CD4-positive, alpha-beta T cell treated with Interleukin-6 for 4 hours (primary cell): ENCODE results near the gene FOLR3.
"Not testable (repeated sequence)": the region's sequence is repeated elsewhere in the genome, so short reads cannot be mapped to it uniquely, and the experiment has no call there.

ENCODE experiments used
- DNase-seq: peaks from one replicate; pipeline ENCODE4 v3.0.0-alpha.2; 2020; ENCODE audit warnings: mixed read lengths

FOLR3 gene

DNA sequence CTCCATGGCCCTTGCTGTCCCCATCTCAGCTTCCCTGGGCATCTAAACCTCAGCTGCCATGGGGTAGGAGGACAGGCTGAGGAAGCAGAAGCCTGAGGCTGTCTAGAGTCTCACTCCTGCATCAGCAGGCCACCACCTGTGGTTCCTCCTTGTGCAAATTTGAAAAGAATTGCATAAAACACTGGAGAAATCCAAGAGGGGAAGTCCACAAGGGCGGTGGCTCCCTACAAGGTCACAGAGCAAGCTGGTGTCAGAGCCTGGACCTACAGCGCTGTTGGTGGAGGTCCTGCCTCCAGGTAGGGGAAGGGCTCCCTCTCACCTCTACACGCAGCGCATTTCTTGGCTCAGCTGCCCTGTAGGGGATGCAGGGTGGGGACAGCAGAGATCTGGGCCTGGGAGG is at the start of gene FOLR3:
FOLR3 (plus strand) TSS at position 253 of the 400 bp plus-strand sequence. CDS start 228 bp downstream, outside the sequence.
- not testable (repeated sequence) for DNase-seq

DNA sequence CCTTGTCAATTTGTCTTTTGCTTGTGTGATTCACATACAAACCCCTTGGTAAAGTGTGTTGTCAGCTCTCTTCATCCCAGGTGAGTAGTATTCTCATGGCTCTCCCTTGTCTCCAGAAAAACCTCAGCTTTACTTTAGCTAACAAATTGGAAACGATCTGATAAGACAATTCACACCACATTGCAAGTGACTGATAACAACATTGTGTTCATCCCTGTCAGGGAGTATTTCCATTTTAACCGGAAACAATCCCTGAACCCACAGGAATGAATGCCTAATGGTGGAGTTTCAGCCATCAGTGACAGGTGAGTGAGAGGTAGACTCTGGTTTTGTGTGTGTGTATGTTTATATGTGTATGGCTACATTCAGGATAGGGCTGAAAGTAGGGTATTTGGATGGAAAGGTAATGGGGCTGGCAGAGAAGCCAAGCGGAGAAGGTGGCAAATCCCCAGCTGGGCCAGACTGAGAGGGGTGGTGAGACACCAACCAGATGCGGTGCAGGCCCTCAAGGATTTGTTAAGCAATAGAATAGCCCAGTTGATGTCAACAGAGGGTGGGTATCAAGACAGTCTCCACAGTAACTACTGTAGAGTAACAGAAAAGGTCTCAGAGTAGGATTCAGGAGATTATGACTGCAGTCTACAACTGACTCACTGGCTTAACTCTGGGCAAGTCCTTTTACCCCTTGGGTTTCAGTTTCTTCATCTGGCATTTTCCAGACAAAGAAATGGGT is 47.3 kb upstream of the FOLR3 start:
- DNase-seq: no peak

DNA sequence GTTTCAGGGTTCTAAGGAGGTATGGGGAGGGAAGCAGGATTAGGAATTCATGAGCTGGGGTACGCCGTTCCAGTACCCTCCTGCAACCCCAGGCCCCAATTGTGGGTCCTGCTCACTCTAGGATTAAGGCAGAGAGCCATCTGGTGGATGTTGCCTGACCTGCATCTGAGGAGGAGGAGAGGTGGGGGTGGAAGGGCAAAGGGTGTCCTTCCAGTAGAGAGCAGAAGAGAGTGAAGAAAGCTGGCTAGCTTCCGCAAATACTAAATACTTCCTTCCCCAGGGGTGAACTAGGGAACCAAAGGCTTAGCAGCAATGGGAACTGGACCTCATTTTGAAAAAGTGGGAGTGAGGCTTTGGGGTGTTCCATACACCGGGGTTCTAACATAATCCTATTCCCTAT is 44.2 kb upstream of the FOLR3 start:
- peak; percentile 79 for DNase-seq

DNA sequence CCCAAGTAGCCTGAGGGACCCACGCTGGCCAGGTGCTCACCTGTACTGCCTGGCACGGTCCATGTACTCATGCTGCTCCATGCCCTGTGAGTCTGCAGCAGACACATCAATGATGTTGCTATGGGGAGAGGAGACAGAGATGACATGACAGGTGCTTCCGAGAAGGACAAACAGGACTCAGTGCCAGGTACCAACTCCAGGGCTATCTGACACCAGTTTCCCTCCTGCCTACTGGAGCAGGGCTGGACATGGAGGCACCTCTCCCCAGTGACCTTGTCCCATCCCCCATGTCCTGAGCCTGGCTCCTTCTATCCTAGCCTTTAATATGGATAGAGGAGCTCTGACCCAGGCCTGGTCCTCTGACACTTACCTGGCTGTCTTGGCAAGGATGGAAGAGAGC is 36.8 kb upstream of the FOLR3 start:
- no peak for DNase-seq

DNA sequence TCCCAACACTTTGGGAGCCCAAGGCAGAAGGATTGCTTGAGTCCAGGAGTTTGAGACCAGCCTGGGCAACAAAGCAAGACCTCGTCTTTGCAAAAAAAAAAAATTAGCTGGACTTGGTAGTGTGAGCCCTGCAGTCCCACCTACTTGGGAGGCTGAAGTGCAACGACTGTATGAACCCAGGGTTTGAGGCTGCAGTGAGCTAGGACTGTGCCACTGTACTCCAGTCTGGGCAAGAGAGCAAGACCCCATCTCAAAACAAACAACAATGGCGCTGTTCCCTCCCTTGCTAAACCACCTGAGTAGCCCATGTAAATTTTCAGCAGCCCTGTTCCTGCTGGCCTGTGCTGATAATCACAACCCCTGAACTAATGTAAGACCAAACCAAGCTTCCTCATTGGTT is 35.5 kb upstream of the FOLR3 start:
- DNase-seq: no peak

DNA sequence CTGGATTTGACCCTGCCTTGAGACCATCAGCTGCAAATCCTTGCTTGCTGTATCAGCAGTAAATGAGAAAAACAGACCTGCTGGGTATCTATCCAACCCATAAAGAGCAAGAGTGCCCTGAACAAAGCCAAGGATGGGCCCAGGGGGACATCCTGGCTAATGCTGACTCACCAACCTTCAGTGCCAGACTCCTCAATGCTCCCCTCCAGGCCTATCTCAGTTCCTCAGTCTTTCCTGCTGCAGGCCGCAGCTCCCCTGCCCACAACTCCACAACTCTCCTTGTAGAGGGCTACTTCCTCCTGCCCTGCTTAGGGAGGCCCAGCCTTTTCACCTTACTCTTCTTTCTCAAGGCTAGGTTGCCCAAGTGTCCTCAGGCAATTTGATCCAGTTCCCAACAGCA is 35.1 kb upstream of the FOLR3 start:
- no peak for DNase-seq

DNA sequence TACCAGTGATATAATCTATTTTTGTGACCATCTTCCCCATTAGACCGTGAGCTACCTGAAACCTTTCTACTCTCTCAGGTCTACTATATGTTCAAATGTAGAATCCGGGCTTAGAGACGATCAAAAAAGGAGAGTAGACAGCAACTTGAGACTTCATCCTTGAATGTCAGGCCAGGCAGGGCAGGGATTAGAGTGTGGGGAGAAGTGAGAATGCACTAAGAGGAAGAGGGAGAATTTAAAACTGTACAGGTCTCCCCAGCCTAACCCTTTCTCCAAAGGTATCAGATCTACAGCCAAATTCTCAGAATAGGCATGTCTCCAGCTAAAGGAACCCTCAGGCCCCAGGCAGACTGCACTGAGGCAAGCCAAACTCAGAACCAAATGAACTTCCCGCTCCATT is 33.4 kb upstream of the FOLR3 start:
- DNase-seq: no peak

DNA sequence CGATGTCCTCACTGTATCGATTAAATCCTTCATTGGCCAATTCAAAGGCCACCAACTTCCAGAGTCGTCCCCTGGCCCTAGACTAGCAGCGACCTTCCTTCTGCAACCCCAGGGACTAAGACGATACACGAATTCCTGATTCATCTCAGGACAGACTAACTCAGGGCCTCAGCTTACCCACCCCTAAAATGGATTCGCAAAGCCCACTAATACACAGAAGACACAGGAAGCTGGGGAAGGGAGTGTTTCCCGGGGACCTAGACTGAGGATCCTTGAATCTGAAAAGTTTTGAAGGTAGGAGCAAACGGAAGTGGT is 32.9 kb upstream of the FOLR3 start:
- no peak for DNase-seq

DNA sequence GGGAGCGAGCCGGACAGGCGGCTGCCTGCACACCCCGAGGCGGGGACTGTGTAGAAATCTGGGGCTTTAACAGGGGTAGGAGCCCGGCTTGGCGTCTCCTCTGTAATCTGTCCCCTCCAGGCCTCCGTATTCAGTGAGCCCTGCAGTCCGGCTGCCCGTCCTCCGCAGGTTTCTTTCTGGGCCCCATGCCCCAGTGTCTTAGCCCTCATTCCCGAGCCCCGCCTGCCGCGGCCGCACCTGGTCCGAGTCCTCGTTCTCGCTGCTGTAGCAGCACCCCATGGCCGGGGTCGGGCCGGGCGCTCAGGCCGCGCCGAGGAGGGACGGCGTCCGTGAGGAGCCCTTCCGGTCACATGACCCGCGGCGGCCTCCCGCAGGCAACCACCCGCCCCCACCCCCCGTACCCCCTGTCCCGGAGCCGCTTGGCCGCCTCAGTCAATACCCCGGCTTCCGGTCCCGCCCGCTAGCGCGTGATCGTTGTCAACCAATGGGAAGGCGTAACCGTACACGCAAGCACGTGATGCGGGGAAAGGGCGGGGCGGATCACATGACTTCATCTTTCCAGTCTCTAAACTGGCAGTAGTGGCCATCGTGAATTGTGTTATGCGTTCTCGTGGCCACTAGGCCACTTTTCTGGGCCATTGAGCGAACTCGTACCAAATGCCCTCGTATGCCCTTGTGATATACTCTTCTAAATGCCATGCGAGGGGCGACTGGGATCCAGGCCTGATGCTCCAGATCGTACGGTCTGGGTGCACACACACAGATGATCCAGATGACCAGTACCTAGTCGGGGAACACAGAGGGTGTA is 32.4 kb upstream of the FOLR3 start, which contains the start of gene LAMTOR1:
LAMTOR1 (minus strand) TSS at position 352 of the 808 bp plus-strand sequence; CDS start at position 279, 73 bp downstream.
- DNase-seq: peak; percentile 98

DNA sequence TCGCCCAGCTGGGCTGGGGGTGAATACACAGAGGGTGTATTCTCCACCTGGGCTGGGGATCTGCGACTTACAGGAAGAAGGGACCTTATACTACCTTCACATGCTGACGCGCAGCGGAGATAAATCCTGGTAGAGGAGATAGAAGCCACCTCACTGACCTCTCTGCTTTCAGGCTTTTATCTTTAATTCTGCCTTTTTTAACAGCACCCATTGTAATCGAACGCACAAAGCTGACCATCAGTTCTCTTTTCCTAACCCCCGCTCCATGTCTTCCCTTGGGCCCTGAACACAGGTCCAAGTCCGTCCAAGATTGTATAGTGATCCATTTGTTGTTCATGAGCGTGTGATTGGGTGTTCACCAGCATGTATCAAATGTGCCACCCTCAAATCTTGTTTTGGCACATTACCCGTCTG is 31.8 kb upstream of the FOLR3 start:
- DNase-seq: no peak

DNA sequence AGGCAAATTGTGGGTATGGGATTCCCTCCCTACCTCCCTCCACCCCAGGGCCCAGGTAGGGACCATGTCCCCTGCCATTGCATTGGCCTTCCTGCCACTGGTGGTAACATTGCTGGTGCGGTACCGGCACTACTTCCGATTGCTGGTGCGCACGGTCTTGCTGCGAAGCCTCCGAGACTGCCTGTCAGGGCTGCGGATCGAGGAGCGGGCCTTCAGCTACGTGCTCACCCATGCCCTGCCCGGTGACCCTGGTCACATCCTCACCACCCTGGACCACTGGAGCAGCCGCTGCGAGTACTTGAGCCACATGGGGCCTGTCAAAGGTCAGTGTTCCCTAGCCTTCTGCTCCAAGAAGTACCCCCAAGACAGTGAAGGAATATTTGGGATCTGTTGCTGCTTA is 29.6 kb upstream of the FOLR3 start, which contains the start of gene TOMT:
TOMT (plus strand) TSS at position 37 of the 400 bp plus-strand sequence; CDS start at position 65, 28 bp downstream.
- no peak for DNase-seq

DNA sequence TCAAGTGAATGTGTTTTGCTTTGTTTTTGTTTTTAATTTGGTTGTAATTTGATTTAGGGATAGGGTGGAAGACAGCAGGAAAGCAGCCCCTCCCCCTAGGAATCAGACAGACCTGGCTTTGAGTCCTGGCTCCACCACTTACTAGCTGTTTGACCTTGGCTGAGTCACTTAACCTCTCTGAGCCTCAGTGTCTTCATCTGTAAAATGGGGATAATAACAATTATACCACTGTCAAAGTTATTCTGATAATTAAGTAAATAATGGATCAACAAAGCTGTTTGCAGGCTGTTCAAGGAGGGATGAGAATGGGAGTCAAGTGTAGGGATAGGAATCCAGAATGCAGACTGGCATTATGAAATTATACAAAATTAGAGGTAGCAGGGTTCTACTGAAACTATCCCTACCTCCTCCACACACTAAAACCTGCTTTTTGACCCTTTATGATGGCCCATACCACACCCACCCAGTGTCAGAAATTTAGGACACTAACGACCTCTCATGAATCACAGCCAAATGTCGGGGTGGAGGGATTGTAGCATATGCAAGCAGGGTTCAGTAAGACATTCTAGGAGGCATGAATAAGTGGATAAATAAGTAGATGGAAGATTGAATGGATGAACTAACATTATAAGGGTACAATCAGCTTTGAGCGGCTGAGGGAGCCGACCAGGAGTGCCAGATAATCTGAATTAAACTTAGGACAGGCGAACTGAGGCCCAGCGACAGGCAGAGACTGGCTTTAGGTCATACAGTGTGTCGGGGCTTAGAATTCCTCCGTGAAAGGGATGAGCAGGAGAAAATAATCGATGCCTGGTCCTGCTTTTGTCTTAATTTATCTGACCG is 24.0 kb upstream of the FOLR3 start:
- DNase-seq: no peak

DNA sequence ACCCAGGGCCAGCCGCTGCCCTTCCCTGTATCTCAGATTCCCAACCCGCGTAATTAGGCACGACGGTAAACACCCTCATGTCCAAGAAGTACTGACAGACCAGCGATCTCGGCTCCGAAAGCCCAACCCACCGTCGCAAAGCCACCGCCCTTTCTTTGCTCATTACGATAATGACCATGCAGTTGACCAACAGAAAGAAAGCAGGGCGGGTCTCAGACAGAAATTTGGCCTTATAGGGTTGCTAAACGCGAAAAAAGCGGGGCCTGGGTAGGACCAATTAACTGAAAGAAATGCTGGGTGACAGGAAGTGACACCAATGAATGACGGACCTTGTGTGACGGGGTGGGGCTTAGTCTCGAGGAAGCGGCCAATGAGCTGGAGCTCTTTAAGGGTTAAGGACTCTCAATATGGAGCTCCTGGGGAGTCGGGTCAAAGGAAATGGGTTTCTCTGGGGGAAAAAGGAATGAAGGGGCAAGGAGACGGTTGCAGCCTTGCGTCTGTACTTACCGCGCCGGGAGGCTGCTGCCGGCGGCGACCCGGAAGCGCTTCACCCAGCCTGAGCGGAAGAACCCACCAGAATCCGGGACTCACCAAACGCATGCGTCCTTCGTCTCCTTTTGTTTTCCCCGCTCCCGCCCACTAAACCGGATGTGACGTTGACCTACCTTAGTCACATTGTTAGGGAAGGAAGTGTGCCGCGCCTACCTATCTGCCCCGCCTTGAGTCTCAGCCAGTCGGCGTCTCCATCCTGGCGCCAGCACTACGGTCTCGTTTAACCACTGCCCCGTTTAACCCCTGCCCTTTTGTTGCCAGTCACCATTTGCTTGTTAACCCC is 23.2 kb upstream of the FOLR3 start, which contains the start of gene ANAPC15:
ANAPC15 (minus strand) TSS at position 553 of the 835 bp plus-strand sequence. CDS start 1,419 bp downstream, outside the sequence.
- DNase-seq: peak; percentile 99

DNA sequence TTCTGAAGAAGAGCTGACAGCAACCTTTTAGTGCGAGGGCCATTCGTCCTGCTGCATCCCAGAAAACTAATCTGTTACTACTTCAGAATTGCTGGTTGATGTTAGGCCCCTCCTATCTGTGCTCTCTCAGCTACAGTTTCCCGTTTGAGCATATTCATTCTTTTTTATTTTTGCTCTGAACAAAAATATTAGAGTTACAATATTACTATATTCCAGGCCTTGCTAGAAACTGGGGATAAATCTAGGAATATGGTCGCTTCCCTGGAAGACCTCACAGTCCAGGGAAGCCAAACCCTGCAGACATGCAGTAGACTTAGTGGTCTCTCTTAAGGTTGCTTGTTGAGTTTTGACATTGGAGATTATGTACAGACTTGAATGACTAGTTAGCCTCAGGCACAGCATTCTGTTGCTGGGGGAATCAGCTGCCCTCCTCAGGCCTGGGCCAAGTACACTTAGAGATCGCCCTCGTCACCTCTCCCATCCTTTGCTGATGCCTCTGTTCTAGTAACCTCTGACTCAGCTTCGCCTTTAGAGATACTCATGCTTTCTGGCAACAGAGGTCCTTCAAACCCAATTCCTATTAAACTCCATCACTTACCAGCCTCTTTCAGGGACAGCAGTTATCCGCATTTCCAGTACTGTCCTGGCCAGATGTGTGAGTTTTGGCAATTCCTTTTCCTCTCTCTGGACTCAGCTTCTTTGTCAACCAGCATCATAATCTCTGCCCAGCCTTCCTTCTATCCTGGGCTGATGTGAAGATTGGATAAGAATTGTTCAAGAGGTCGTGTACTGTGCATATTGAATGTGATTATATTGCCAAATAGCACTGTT is 22.3 kb upstream of the FOLR3 start:
- no peak for DNase-seq

DNA sequence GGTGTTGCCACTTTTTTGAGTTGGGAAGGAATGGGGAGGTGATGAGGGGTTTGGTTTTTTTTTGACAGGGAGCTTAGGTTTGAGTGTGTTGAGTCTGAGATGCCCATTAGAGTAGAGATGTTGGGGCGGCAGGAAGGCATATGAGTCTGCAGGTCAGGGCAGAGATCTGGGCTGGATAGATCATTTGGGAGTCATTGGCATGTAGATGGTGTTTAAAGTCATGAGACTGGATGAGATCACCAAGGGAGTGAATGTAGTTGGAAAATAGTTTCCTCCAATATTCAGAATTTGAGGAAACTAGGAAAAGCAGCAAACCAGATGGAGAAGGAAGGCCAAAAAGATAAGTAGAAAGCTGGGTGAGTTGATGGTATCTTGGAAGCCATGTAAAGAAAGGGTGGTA is 21.0 kb upstream of the FOLR3 start:
- no peak for DNase-seq

DNA sequence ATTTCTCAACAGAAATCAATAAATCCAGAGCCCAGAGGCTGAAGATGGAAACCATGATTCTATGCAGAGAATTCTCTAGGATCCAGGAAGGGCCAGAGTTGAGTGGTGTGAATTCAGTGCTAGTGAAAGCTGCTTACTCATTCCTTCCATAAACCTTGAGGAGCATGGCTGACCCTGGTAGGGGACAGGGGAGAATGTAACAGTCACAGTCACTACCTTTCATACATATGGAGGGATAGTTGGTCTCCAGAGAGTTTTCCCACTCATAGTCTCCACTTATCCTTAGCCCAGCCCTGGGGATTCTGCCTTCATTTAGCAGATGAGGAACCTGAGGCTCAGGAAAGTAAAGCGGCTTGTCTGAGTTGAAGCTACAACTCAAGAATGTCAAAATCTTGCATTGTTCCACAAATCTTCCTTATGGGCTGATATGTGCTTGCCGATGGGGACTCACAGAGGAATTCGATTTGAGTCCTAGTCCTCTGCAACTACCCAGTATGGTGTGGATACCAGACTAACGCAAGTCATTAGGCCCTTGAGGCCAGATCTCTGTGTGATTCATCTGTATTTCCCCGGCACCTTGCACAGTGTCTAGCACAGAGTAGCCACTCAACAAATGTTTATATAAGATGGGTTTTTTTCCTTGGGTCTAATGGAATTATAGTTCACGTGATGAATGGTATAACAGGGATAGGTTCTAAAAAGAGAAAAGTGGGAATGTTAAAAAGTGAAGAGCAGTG is 19.3 kb upstream of the FOLR3 start:
- no peak for DNase-seq

DNA sequence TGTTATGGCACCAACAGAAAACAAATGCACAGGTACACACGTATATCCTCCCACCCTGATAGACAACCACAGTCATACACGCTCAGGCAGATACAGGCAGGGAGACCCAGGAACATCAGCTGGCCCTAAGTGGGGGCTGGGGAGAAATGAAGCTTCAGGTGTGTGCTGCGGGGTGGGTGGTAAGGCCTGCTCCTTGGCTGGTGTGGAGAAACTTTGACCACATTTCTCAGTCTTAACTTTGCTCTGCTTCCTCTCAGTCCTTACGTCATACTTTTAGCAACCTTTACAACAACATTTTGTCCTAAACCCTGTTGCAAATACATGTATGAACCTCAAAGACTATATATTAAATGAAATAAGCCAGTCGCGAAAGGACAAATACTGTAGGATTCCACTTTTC is 16.3 kb upstream of the FOLR3 start:
- no peak for DNase-seq

DNA sequence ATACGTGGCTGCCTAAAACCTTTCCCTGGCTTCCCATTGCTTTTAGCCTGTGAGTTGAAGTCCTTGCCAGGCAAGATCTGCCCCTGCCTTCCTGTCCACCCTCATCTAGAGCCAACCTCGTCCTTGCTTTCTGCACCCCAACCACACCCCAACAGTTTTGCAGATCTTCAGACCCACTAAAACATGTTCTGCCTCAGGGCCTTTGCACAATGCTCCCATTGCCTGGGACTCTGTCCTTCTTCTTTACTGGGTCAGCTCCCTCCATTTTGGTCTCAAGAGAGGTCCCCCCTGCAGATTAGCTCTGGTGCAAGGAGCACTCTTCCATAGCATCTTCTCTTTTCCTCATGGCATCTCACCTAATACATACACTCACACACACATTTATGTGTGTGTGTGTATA is 14.6 kb upstream of the FOLR3 start:
- DNase-seq: no peak

DNA sequence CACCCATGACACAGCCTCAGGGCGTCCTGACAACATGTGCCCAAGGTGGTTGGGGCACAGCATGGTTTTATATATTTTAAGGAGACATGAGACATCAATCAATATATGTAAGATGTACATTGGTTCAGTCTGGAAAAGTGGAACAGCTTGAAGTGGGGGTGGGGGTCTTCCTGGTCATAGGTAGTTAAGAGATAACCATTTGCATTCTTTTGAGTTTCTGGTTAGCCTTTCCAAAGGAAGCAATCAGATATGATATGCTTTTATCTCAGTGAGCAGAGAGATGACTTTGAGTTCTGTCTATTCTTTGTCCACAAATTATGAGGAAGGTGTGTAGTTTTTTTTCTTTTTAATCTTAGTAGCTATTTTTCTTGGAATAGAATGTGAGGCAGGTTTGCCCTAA is 12.9 kb upstream of the FOLR3 start:
- no peak for DNase-seq

DNA sequence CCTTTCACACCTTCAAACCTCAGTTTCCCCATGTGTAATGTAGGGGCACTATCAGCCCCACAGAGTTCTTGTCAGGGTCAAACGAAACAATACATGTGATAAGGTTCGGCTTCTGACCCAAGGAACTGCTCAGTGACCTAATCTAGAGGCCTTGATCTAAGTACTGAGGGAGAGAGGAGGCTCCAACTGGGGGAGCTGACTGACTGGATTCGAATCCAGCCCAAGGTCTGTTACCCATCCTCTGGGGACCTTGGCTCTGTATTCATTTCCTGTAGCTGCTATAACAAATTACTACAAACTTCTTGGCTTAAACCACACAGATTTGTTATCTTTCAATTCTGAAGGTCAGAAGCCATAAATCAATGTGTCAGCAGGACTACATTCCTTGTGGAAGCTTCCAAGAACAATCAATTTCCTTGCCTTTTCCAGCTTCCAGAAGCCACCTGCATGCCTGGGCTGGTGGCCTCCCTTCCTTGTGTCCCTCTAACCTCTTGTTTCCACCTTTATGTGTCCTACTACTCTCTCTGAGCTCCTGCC is 12.3 kb upstream of the FOLR3 start:
- no peak for DNase-seq
